ENCODE measurements around the gene DKC1.

The DKC1 gene

GRCh38 chrX:154737136-154737535 is 25.5 kb upstream of the DKC1 start:
- Histone ChIP-seq H3K4me1 (ENCODE audit: control insufficient read depth, insufficient read depth, low read length, poor library complexity, severe bottlenecking) (peaks cover 33% of the 10 kb centered on the region), H3K36me3 (ENCODE audit: control insufficient read depth, insufficient read depth, low read length) (no peaks in the 10 kb centered on the region), H3K27ac (ENCODE audit: low read depth, low read length, severe bottlenecking) (no peak overlapping the region), H3K9me3 (ENCODE audit: control insufficient read depth, low read length) (no peaks in the 10 kb centered on the region), H3K4me3 (ENCODE audit: extremely low read depth, insufficient read depth, low read length, poor library complexity, severe bottlenecking) (no peak overlapping the region)
- WGBS, 2 experiments (ENCODE audit: insufficient coverage in 2 of 2): 80 to 93% methylated on average over 3 to 4 of the region's 5 CpGs

DNA sequence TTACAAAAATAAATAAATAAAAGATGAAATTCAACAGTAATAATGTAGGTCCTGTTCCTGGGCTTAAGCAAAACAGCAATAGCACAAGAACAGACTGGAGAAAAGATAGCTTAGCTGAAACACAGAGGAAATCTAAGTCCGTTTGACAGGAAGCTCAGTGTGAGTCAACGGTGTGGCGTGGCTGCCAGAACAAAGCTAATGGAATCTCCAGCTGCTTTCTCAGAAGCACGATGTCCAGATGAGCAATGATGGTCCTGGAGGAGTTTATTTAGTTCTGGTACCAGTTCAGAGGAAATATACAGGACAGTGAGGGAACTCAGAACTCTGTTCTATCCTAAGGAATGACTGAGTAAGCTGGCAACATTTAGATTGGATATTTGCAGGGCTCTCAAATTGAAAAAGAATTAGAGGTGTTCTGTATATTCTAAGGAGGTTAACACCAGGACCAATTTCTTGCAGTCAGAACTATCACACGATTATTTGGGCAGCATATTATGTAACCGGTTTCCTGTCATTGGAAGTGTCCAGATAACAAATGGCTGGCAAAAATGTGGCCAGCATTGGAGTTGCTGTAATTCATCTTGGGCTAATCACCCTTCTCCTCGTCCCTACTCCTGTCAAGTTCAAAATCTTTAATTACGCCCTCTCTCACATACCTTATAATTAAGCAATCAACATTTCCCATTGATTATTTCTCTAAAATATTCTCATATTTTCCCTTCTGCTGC is 24.5 kb upstream of the DKC1 start:
- H3K4me3 ChIP-seq (ENCODE audit: extremely low read depth, insufficient read depth, low read length, poor library complexity, severe bottlenecking): no peak overlapping the region
- H3K27ac ChIP-seq (ENCODE audit: low read depth, low read length, severe bottlenecking): peak overlapping the region; percentile 59
- H3K4me1 ChIP-seq (ENCODE audit: control insufficient read depth, insufficient read depth, low read length, poor library complexity, severe bottlenecking): peaks cover 27% of the 10 kb centered on the region
- WGBS, 2 experiments (ENCODE audit: insufficient coverage in 2 of 2): 64 to 94% methylated on average over 6 to 8 of the region's 8 CpGs
- no peaks in the 10 kb centered on the region for H3K36me3 ChIP-seq (ENCODE audit: control insufficient read depth, insufficient read depth, low read length)
- no peaks in the 10 kb centered on the region for H3K9me3 ChIP-seq (ENCODE audit: control insufficient read depth, low read length)

- no CpG with 5 or more reads among the region's 2 CpGs for WGBS, 2 experiments (ENCODE audit: insufficient coverage in 2 of 2)
- H3K4me1 ChIP-seq (ENCODE audit: control insufficient read depth, insufficient read depth, low read length, poor library complexity, severe bottlenecking): peaks cover 16% of the 10 kb centered on the region
- no peaks in the 10 kb centered on the region for H3K36me3 ChIP-seq (ENCODE audit: control insufficient read depth, insufficient read depth, low read length)
- H3K27ac ChIP-seq (ENCODE audit: low read depth, low read length, severe bottlenecking): no peak overlapping the region
- H3K4me3 ChIP-seq (ENCODE audit: extremely low read depth, insufficient read depth, low read length, poor library complexity, severe bottlenecking): no peak overlapping the region
- no peaks in the 10 kb centered on the region for H3K9me3 ChIP-seq (ENCODE audit: control insufficient read depth, low read length)
Observed at GRCh38 chrX:154739952-154740465, 22.7 kb upstream of the DKC1 start.

- H3K9me3 ChIP-seq (ENCODE audit: control insufficient read depth, low read length): no peaks in the 10 kb centered on the region
- no peak overlapping the region for H3K4me3 ChIP-seq (ENCODE audit: extremely low read depth, insufficient read depth, low read length, poor library complexity, severe bottlenecking)
- H3K4me1 ChIP-seq (ENCODE audit: control insufficient read depth, insufficient read depth, low read length, poor library complexity, severe bottlenecking): peaks cover 2% of the 10 kb centered on the region
- no peak overlapping the region for H3K27ac ChIP-seq (ENCODE audit: low read depth, low read length, severe bottlenecking)
- no peaks in the 10 kb centered on the region for H3K36me3 ChIP-seq (ENCODE audit: control insufficient read depth, insufficient read depth, low read length)
Observed at GRCh38 chrX:154742613-154743012, 20.1 kb upstream of the DKC1 start.

GRCh38 chrX:154748712-154749339 is 13.8 kb upstream of the DKC1 start:
- Histone ChIP-seq H3K27ac (ENCODE audit: low read depth, low read length, severe bottlenecking) (no peak overlapping the region), H3K9me3 (ENCODE audit: control insufficient read depth, low read length) (no peaks in the 10 kb centered on the region), H3K4me1 (ENCODE audit: control insufficient read depth, insufficient read depth, low read length, poor library complexity, severe bottlenecking) (no peaks in the 10 kb centered on the region), H3K4me3 (ENCODE audit: extremely low read depth, insufficient read depth, low read length, poor library complexity, severe bottlenecking) (no peak overlapping the region), H3K36me3 (ENCODE audit: control insufficient read depth, insufficient read depth, low read length) (no peaks in the 10 kb centered on the region)
- 7% methylated on average over 6 of the region's 11 CpGs; no CpG with 5 or more reads in 1 of the 2 experiments for WGBS, 2 experiments (ENCODE audit: insufficient coverage in 2 of 2)

DNA sequence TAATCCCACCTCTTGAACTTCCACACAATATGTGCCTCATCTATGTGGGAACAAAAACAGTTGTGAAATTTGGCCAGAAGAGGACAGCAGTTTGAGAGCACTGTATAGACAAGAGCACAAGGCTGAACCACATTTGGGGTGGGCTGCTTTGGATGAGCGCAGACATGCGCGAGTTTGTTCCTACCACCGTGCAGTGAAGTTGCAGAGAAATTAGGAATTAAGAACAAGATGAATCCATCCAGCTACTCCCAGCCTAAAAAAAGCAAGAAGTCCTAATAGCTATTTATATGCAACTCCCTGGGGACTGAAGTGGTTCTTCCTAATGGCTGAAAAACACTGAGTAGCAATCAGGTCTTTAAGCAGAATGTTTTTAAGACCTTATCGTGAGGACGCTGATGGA is 12.8 kb upstream of the DKC1 start:
- no peaks in the 10 kb centered on the region for H3K36me3 ChIP-seq (ENCODE audit: control insufficient read depth, insufficient read depth, low read length)
- peak overlapping the region; percentile 35 for H3K4me3 ChIP-seq (ENCODE audit: extremely low read depth, insufficient read depth, low read length, poor library complexity, severe bottlenecking)
- WGBS, 2 experiments (ENCODE audit: insufficient coverage in 2 of 2): 100% methylated on average over 3 of the region's 6 CpGs; no CpG with 5 or more reads in 1 of the 2 experiments
- no peak overlapping the region for H3K27ac ChIP-seq (ENCODE audit: low read depth, low read length, severe bottlenecking)
- H3K9me3 ChIP-seq (ENCODE audit: control insufficient read depth, low read length): no peaks in the 10 kb centered on the region
- H3K4me1 ChIP-seq (ENCODE audit: control insufficient read depth, insufficient read depth, low read length, poor library complexity, severe bottlenecking): no peaks in the 10 kb centered on the region

GRCh38 chrX:154750301-154751202 is 12.1 kb upstream of the DKC1 start, which contains the start of gene GAB3:
Gene GAB3 (minus strand): TSS chrX:154751077. CDS start chrX:154751025, 52 bp downstream.
- peak within 1 kb of the TSS; percentile 35 for H3K4me3 ChIP-seq (ENCODE audit: extremely low read depth, insufficient read depth, low read length, poor library complexity, severe bottlenecking)
- 2 to 4% methylated on average over 4 to 35 of the region's 98 CpGs for WGBS, 2 experiments (ENCODE audit: insufficient coverage in 2 of 2)
- no peak within 1 kb of the TSS for H3K27ac ChIP-seq (ENCODE audit: low read depth, low read length, severe bottlenecking)

DNA sequence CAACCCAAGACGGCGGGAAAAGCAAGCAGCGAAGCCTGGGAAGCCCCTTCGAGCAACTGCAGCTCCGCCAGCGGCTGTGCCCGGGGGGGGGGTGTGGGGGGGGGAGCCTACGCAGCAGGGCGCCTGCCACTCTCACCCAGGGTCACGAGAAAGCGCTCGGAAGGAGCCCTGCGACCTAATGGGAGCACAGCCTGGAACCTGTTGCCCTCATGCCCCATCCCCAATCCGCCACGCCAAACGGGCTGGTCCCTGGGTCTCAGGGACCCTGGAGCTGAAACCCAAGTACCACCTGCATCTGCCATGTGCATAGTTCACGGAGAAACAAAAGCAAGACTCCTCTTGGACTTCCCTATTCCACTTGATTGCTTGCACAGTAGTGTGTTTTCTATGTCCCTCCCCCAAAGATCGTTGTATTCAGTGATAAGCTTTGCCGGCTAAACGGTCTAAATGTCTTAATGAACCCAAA is 11.4 kb upstream of the DKC1 start:
- Histone ChIP-seq H3K9me3 (ENCODE audit: control insufficient read depth, low read length) (no peaks in the 10 kb centered on the region), H3K27ac (ENCODE audit: low read depth, low read length, severe bottlenecking) (no peak overlapping the region), H3K36me3 (ENCODE audit: control insufficient read depth, insufficient read depth, low read length) (no peaks in the 10 kb centered on the region), H3K4me3 (ENCODE audit: extremely low read depth, insufficient read depth, low read length, poor library complexity, severe bottlenecking) (peak overlapping the region; percentile 8), H3K4me1 (ENCODE audit: control insufficient read depth, insufficient read depth, low read length, poor library complexity, severe bottlenecking) (no peaks in the 10 kb centered on the region)
- 76 to 87% methylated on average over 3 of the region's 20 CpGs for WGBS, 2 experiments (ENCODE audit: insufficient coverage in 2 of 2)

More at GRCh38 chrX:154750301-154751202, 12.1 kb upstream of the DKC1 start, which contains the start of gene GAB3:
- Histone ChIP-seq H3K36me3 (ENCODE audit: control insufficient read depth, insufficient read depth, low read length) (no peaks in the 10 kb centered on the region), H3K9me3 (ENCODE audit: control insufficient read depth, low read length) (no peaks in the 10 kb centered on the region), H3K4me1 (ENCODE audit: control insufficient read depth, insufficient read depth, low read length, poor library complexity, severe bottlenecking) (no peaks in the 10 kb centered on the region)

GRCh38 chrX:154751669-154752271 is 10.9 kb upstream of the DKC1 start:
- no peak overlapping the region for H3K27ac ChIP-seq (ENCODE audit: low read depth, low read length, severe bottlenecking)
- no peaks in the 10 kb centered on the region for H3K36me3 ChIP-seq (ENCODE audit: control insufficient read depth, insufficient read depth, low read length)
- no peaks in the 10 kb centered on the region for H3K4me1 ChIP-seq (ENCODE audit: control insufficient read depth, insufficient read depth, low read length, poor library complexity, severe bottlenecking)
- no peaks in the 10 kb centered on the region for H3K9me3 ChIP-seq (ENCODE audit: control insufficient read depth, low read length)
- no peak overlapping the region for H3K4me3 ChIP-seq (ENCODE audit: extremely low read depth, insufficient read depth, low read length, poor library complexity, severe bottlenecking)
- WGBS, 2 experiments (ENCODE audit: insufficient coverage in 2 of 2): 83 to 90% methylated on average over 2 of the region's 9 CpGs

GRCh38 chrX:154758696-154759095 is 4.0 kb upstream of the DKC1 start:
- Histone ChIP-seq H3K4me3 (ENCODE audit: extremely low read depth, insufficient read depth, low read length, poor library complexity, severe bottlenecking) (no peak overlapping the region), H3K36me3 (ENCODE audit: control insufficient read depth, insufficient read depth, low read length) (no peaks in the 10 kb centered on the region), H3K4me1 (ENCODE audit: control insufficient read depth, insufficient read depth, low read length, poor library complexity, severe bottlenecking) (peaks cover 3% of the 10 kb centered on the region), H3K27ac (ENCODE audit: low read depth, low read length, severe bottlenecking) (no peak overlapping the region), H3K9me3 (ENCODE audit: control insufficient read depth, low read length) (no peaks in the 10 kb centered on the region)
- WGBS, 2 experiments (ENCODE audit: insufficient coverage in 2 of 2): 100% methylated on average over 1 of the region's 4 CpGs; no CpG with 5 or more reads in 1 of the 2 experiments

All from mesodermal cell (in vitro differentiated cells).